Activated CD8-positive, alpha-beta memory T cell treated with anti-CD3 and anti-CD28 coated beads for 36 hours (primary cell): Measurements from ENCODE around the gene PGAP6. TPM values are rescaled to one million over a fixed set of nuclear protein-coding genes. Genes with fewer than 3 reads are reported as not detected.

Experiments used
- CTCF ChIA-PET: fragments of 350-600 bp; sonication (Branson Sonifier 250); formaldehyde crosslinking; loops from one replicate; lab custom pipeline; 2021; ENCODE audit warnings: antibody characterized with exemption; lab: Charles Lee
- POLR2A ChIA-PET: fragments of 350-600 bp; sonication (Branson Sonifier 250); formaldehyde crosslinking; loops from one replicate; lab custom pipeline; 2021; ENCODE audit warnings: antibody characterized with exemption; lab: Charles Lee
- total RNA-seq, 2 experiments: library from RNA; stranded (reverse); gene quantifications; one replicate each; pipeline ENCODE4 v1.2.3, GENCODE V29; 2021

PGAP6 gene
- total RNA-seq, 2 experiments from 2014 or later: 33.9 to 36.9 TPM

- POLR2A ChIA-PET: interaction anchor here (1.3 kb wide), 1 partner anchor 20 kb away, joined by 4 read pairs; no protein-coding TSS in a partner anchor
- CTCF ChIA-PET: interaction anchor here (0.6 to 1.4 kb wide), 4 partner anchors 11 to 211 kb away, joined by 3 read pairs; no protein-coding TSS in a partner anchor
Measured at GRCh38 chr16:325375-326145, 56.2 kb downstream of the PGAP6 start.

GRCh38 chr16:324451-325334, 57.1 kb downstream of the PGAP6 start:
- POLR2A ChIA-PET: interaction anchor here (1.3 kb wide), 1 partner anchor 21 kb away, joined by 4 read pairs; no protein-coding TSS in a partner anchor
- CTCF ChIA-PET: interaction anchor here (0.6 to 0.8 kb wide), 2 partner anchors 27 to 210 kb away, joined by 3 read pairs; no protein-coding TSS in a partner anchor

- ChIA-PET CTCF (no interaction called here), POLR2A (no interaction called here)
Measured at GRCh38 chr16:324201-324450, 57.7 kb downstream of the PGAP6 start.

GRCh38 chr16:322476-323143, 59.2 kb downstream of the PGAP6 start:
- POLR2A ChIA-PET: interaction anchor here (0.6 kb wide), 1 partner anchor 88 kb away, joined by 3 read pairs; the partner anchor contains the start of gene FAM234A

GRCh38 chr16:321532-321931, 60.2 kb downstream of the PGAP6 start:
- POLR2A ChIA-PET: interaction anchor here (0.6 kb wide), 1 partner anchor 87 kb away, joined by 3 read pairs; the partner anchor contains the start of gene FAM234A
- CTCF ChIA-PET: interaction anchor here (0.8 to 0.9 kb wide), 2 partner anchors 71 to 87 kb away, joined by 3 read pairs; partner anchors contain the start of gene FAM234A

More at GRCh38 chr16:322476-323143, 59.2 kb downstream of the PGAP6 start:
- CTCF ChIA-PET: no interaction called here

Other genes starting within 250 kb of the PGAP6 start
- gene NPRL3, start 243.3 kb downstream of the PGAP6 start, total RNA-seq: 10 to 100 TPM; 49.4 to 49.6 TPM
- not detected for gene HBZ, start 229.3 kb downstream of the PGAP6 start, total RNA-seq
- not detected for gene HBM, start 216.0 kb downstream of the PGAP6 start, total RNA-seq
- gene HBA2, start 209.1 kb downstream of the PGAP6 start, total RNA-seq: not detected
- not detected for gene HBA1, start 205.3 kb downstream of the PGAP6 start, total RNA-seq
- gene HBQ1, start 201.5 kb downstream of the PGAP6 start, total RNA-seq: 1 to 10 TPM in 1 of 2 experiments, not detected in 1; 1.3 TPM
- gene LUC7L, start 152.5 kb downstream of the PGAP6 start, total RNA-seq: 10 to 100 TPM; 63.8 to 70.0 TPM
- 10 to 100 TPM; 20.6 to 21.8 TPM for gene FAM234A, start 147.2 kb downstream of the PGAP6 start, total RNA-seq
- gene RGS11, start 106.0 kb downstream of the PGAP6 start, total RNA-seq: under 1 TPM in 1 of 2 experiments, not detected in 1; 0.08 TPM
- gene ARHGDIG, start 101.4 kb downstream of the PGAP6 start, total RNA-seq: not detected
- gene PDIA2, start 98.8 kb downstream of the PGAP6 start, total RNA-seq: not detected
- gene AXIN1, start 29.3 kb downstream of the PGAP6 start, total RNA-seq: 10 to 100 TPM; 24.7 to 25.6 TPM
- 10 to 100 TPM; 94.6 to 97.6 TPM for gene MRPL28, start 11.4 kb downstream of the PGAP6 start, total RNA-seq
- 10 to 100 TPM; 16.6 to 17.7 TPM for gene NME4, start 15.2 kb upstream of the PGAP6 start, total RNA-seq
- 10 to 100 TPM in 1 of 2 experiments, 1 to 10 TPM in 1; 8.2 to 10.2 TPM for gene DECR2, start 19.9 kb upstream of the PGAP6 start, total RNA-seq
- gene RAB11FIP3, start 43.7 kb upstream of the PGAP6 start, total RNA-seq: 10 to 100 TPM; 28.2 to 29.3 TPM
- 100 to 1,000 TPM; 107 to 108 TPM for gene CAPN15, start 145.7 kb upstream of the PGAP6 start, total RNA-seq
- not detected for gene PRR35, start 178.4 kb upstream of the PGAP6 start, total RNA-seq
- under 1 TPM; 0.25 to 0.27 TPM for gene NHLRC4, start 185.0 kb upstream of the PGAP6 start, total RNA-seq
- 10 to 100 TPM; 46.7 to 50.8 TPM for gene PIGQ, start 188.0 kb upstream of the PGAP6 start, total RNA-seq
- gene RAB40C, start 208.1 kb upstream of the PGAP6 start, total RNA-seq: 10 to 100 TPM in 1 of 2 experiments, 1 to 10 TPM in 1; 8.9 to 11.1 TPM
- under 1 TPM; 0.15 to 0.19 TPM for gene WFIKKN1, start 249.0 kb upstream of the PGAP6 start, total RNA-seq